Trophoblast cell (in vitro differentiated cells and primary cell): Measurements from ENCODE around the gene GALNT18.

Source experiments
- DNase-seq, 2 donors: peaks; one replicate each; pipeline ENCODE4 v3.0.0-alpha.2; 2016
- H2AFZ ChIP-seq: 2 replicates; pipeline ENCODE4 v1.6.1; 2013; ENCODE audit warnings: low read length, moderate library complexity, mild to moderate bottlenecking; ENCODE audit not compliant: insufficient read depth, poor library complexity
- H2AK5ac ChIP-seq: 2 replicates; pipeline ENCODE4 v1.6.1; 2013; ENCODE audit warnings: mild to moderate bottlenecking, low read length
- H2BK120ac ChIP-seq: 2 replicates; pipeline ENCODE4 v1.6.1; 2013; ENCODE audit warnings: low read length, mild to moderate bottlenecking, moderate library complexity; ENCODE audit not compliant: insufficient read depth, poor library complexity
- H2BK12ac ChIP-seq: 2 replicates; pipeline ENCODE4 v1.6.1; 2013; ENCODE audit warnings: mild to moderate bottlenecking, low read length, moderate library complexity
- H2BK5ac ChIP-seq: 2 replicates; pipeline ENCODE4 v1.6.1; 2013; ENCODE audit warnings: low read length, low read depth, moderate library complexity, mild to moderate bottlenecking; ENCODE audit not compliant: poor library complexity
- H3K14ac ChIP-seq: 2 replicates; pipeline ENCODE4 v1.6.1; 2013; ENCODE audit warnings: mild to moderate bottlenecking, low read length
- H3K18ac ChIP-seq: 2 replicates; pipeline ENCODE4 v1.6.1; 2013; ENCODE audit warnings: mild to moderate bottlenecking, low read length
- H3K23ac ChIP-seq: 2 replicates; pipeline ENCODE4 v1.6.1; 2013; ENCODE audit warnings: low read length
- H3K27ac ChIP-seq: 2 replicates; pipeline ENCODE4 v1.5.1; 2013; ENCODE audit warnings: low read depth, mild to moderate bottlenecking, inconsistent platforms, low read length, moderate library complexity
- H3K27me3 ChIP-seq: 2 replicates; pipeline ENCODE4 v1.6.1; 2013; ENCODE audit warnings: inconsistent platforms, mild to moderate bottlenecking, low read length, moderate library complexity; ENCODE audit not compliant: insufficient read depth
- H3K36me3 ChIP-seq, 2 experiments: 1 replicate in 1 of 2; 2 replicates in 1 of 2; pipeline ENCODE4 v1.6.1; 2013; ENCODE audit warnings: low read length in 2 of 2, mild to moderate bottlenecking in 2 of 2, moderate library complexity in 1 of 2; ENCODE audit not compliant: insufficient read depth in 2 of 2, control insufficient read depth in 1 of 2
- H3K4ac ChIP-seq: 2 replicates; pipeline ENCODE4 v1.6.1; 2013; ENCODE audit warnings: low read depth, mild to moderate bottlenecking, low read length, moderate library complexity
- H3K4me1 ChIP-seq, 2 experiments: 1 replicate in 1 of 2; 2 replicates in 1 of 2; pipeline ENCODE4 v1.6.1; 2013; ENCODE audit warnings: low read length in 2 of 2, mild to moderate bottlenecking in 2 of 2, moderate library complexity in 1 of 2; ENCODE audit not compliant: insufficient read depth in 2 of 2, control insufficient read depth in 1 of 2
- H3K4me2 ChIP-seq: 2 replicates; pipeline ENCODE4 v1.6.1; 2013; ENCODE audit warnings: inconsistent platforms, mild to moderate bottlenecking, low read length, moderate library complexity
- H3K4me3 ChIP-seq: 2 replicates; pipeline ENCODE4 v1.5.1; 2013; ENCODE audit warnings: mild to moderate bottlenecking, low read depth, low read length, inconsistent platforms
- H3K79me1 ChIP-seq: one replicate; pipeline ENCODE4 v1.6.1; 2013; ENCODE audit warnings: low read length
- H3K79me2 ChIP-seq: 2 replicates; pipeline ENCODE4 v1.6.1; 2013; ENCODE audit warnings: low read length, mild to moderate bottlenecking; ENCODE audit not compliant: control insufficient read depth, insufficient read depth, poor library complexity
- H3K9ac ChIP-seq: 2 replicates; pipeline ENCODE4 v1.6.1; 2013; ENCODE audit warnings: mild to moderate bottlenecking, low read length
- H3K9me3 ChIP-seq: 2 replicates; pipeline ENCODE4 v1.6.1; 2013; ENCODE audit warnings: low read depth, mild to moderate bottlenecking, control low read depth, inconsistent platforms, low read length; ENCODE audit not compliant: insufficient read depth
- H4K12ac ChIP-seq: 2 replicates; pipeline ENCODE4 v1.6.1; 2013; ENCODE audit warnings: low read depth, mild to moderate bottlenecking, low read length, moderate library complexity
- H4K8ac ChIP-seq: 2 replicates; pipeline ENCODE4 v1.6.1; 2013; ENCODE audit warnings: low read depth, mild to moderate bottlenecking, low read length, moderate library complexity
- H4K91ac ChIP-seq: one replicate; pipeline ENCODE4 v1.6.1; 2013; ENCODE audit warnings: low read depth, mild to moderate bottlenecking, low read length, moderate library complexity
- WGBS: extraction: QIAGEN DNeasy Blood & Tissue Kit; methylation state at CpG from one replicate; pipeline ENCODE4 v1.1.7; 2013; ENCODE audit warnings: missing lambda C conversion rate; ENCODE audit not compliant: insufficient read length, insufficient coverage; ENCODE audit errors: extremely low coverage; 5-methylcytosine and 5-hydroxymethylcytosine counted together

Gene GALNT18

DNA sequence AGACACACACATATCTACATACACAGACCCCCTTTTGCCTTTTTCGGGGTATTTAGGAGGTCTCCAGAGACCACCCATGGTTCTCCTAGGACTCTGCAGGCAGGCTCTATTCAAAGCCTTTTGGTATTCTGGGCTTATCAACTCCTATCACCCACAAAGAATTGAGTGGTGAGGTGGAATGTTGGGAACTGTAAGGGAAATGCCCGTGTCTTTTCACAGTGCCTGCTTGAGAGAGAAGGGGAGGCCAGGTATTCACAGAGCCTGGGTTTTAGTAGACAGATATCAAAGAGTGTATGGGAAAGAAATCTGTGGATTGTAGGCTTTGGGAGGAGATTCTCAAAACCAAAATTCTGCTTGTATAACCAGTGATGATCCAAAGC lies 224.8 kb downstream of the GALNT18 start:
- H3K79me2 ChIP-seq = no peaks in the 10 kb centered on the region
- WGBS = no CpG with 5 or more reads among the region's 2 CpGs
- no peak overlapping the region for H3K9ac ChIP-seq
- no peak overlapping the region for H3K18ac ChIP-seq
- no peak overlapping the region for H2BK120ac ChIP-seq
- no peak overlapping the region for H4K91ac ChIP-seq
- no peak overlapping the region for H3K14ac ChIP-seq
- H3K4me1 ChIP-seq = no peaks in the 10 kb centered on the region
- H2BK12ac ChIP-seq = no peak overlapping the region
- no peak overlapping the region for H3K23ac ChIP-seq
- H4K12ac ChIP-seq = no peak overlapping the region
- H2BK5ac ChIP-seq = no peak overlapping the region
- no peaks in the 10 kb centered on the region for H3K9me3 ChIP-seq
- DNase-seq = no peak
- H3K4me2 ChIP-seq = no peak overlapping the region
- H3K36me3 ChIP-seq = no peaks in the 10 kb centered on the region
- no peak overlapping the region for H3K27ac ChIP-seq
- no peaks in the 10 kb centered on the region for H3K27me3 ChIP-seq
- H3K79me1 ChIP-seq = no peaks in the 10 kb centered on the region
- H2AFZ ChIP-seq = no peak overlapping the region
- no peak overlapping the region for H4K8ac ChIP-seq
- no peak overlapping the region for H3K4me3 ChIP-seq
- H2AK5ac ChIP-seq = no peak overlapping the region
- H3K4ac ChIP-seq = no peak overlapping the region

DNA sequence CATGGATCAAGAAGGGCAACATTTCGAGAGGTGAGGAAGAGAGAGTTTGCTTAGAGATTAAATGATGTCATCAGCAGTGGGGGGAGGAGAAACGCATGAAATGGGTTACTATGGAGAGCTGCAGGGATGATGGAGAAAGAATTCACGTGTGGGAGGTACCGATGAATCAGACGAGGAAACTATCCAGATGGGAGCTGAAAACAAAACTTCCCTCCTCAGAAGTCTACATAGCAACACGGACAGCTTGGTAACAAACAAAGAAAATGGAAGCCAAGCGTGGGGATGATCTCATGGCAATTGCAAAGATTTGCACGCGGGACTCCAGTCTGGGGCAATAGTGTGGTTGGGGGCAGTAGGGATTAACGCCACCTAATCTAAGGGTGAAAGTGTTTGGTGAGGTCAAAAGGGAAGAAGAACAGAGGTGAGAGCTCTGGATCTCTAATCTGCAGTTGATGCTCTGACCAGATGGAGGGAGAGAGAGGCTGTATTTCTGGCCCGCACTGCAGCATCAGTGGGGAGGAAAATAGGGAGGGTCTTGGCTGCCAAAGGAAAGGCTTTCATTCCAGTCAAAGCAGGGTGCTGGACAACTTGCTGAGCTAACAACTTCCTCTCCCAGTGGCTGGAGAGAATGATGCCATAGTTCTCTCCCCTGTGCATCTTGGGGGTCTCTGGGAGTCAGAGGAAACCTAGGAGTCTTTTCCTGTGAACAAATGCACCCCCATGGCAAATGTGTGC lies 225.3 kb downstream of the GALNT18 start:
- no peak overlapping the region for H3K4me2 ChIP-seq
- no peak overlapping the region for H4K91ac ChIP-seq
- no peak overlapping the region for H3K9ac ChIP-seq
- no peaks in the 10 kb centered on the region for H3K36me3 ChIP-seq
- no peak overlapping the region for H3K4ac ChIP-seq
- no CpG with 5 or more reads among the region's 11 CpGs for WGBS
- H3K27me3 ChIP-seq = no peaks in the 10 kb centered on the region
- no peak overlapping the region for H2AK5ac ChIP-seq
- no peak overlapping the region for H2BK12ac ChIP-seq
- H3K23ac ChIP-seq = no peak overlapping the region
- no peak overlapping the region for H2AFZ ChIP-seq
- H4K8ac ChIP-seq = no peak overlapping the region
- H3K18ac ChIP-seq = no peak overlapping the region
- no peak overlapping the region for H2BK5ac ChIP-seq
- no peak overlapping the region for H3K14ac ChIP-seq
- H2BK120ac ChIP-seq = no peak overlapping the region
- H3K79me1 ChIP-seq = no peaks in the 10 kb centered on the region
- H4K12ac ChIP-seq = no peak overlapping the region
- DNase-seq = peak; percentile 25 to 45
- no peaks in the 10 kb centered on the region for H3K4me1 ChIP-seq
- H3K9me3 ChIP-seq = no peaks in the 10 kb centered on the region
- no peak overlapping the region for H3K27ac ChIP-seq
- H3K79me2 ChIP-seq = no peaks in the 10 kb centered on the region
- H3K4me3 ChIP-seq = no peak overlapping the region

DNA sequence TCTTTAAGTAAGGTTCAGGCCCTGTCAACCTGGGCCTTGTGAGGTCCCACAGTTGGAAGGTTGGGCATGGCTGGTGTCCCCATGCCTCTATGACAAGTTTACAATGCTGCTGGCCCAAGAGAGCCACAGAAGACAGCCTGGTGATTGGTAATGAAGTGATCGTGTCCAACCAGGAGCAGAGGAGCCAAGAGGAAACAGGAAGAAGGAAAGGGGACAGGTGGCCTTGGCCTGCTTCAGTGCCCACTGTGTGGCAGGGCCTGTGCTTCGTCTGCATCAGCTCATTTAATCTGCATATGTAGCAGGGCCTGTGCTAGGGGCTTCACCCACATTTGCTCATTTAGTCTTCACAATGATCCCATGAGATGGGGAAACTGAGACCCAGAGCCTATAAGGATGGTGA lies 226.7 kb downstream of the GALNT18 start:
- Histone ChIP-seq H3K14ac (no peak overlapping the region), H2BK12ac (no peak overlapping the region), H3K18ac (no peak overlapping the region), H2AFZ (no peak overlapping the region), H3K79me1 (no peaks in the 10 kb centered on the region), H3K27me3 (no peaks in the 10 kb centered on the region), H3K27ac (no peak overlapping the region), H2BK5ac (no peak overlapping the region), H3K4ac (no peak overlapping the region), H4K91ac (no peak overlapping the region), H3K9ac (no peak overlapping the region), H4K8ac (no peak overlapping the region), H2AK5ac (no peak overlapping the region), H3K79me2 (no peaks in the 10 kb centered on the region), H4K12ac (no peak overlapping the region), H3K4me2 (no peak overlapping the region), H3K4me3 (no peak overlapping the region), H3K4me1 (no peaks in the 10 kb centered on the region), H3K23ac (no peak overlapping the region), H3K9me3 (no peaks in the 10 kb centered on the region), H2BK120ac (no peak overlapping the region), H3K36me3 (no peaks in the 10 kb centered on the region)
- no peak for DNase-seq
- WGBS = no CpG with 5 or more reads among the region's 2 CpGs

DNA sequence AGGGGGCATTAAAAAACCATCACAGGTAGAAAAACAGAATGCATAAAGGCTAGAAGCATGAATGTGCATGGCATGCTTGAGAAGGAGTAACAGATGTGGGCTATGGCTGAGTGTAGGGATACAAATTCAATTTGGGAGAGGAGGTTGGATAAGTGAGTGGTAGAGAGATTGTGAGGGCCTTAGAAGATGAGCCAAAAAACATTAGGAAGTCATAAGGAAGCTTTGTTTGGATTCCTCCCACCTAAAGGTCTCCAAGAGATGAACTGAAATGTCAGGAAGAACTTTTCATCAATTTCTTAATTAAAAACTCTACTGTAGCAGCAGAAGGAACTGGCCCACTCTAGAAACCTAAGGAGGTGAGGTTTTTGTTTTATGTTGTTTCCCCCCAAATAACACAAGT lies 227.6 kb downstream of the GALNT18 start:
- no peaks in the 10 kb centered on the region for H3K79me2 ChIP-seq

More for the DNA sequence above, 227.6 kb downstream of the GALNT18 start:
- H3K36me3 ChIP-seq = no peaks in the 10 kb centered on the region
- H4K91ac ChIP-seq = no peak overlapping the region
- H3K4me2 ChIP-seq = no peak overlapping the region
- no peak overlapping the region for H2BK120ac ChIP-seq
- no peak overlapping the region for H3K27ac ChIP-seq
- no peak overlapping the region for H3K4me3 ChIP-seq
- no peak overlapping the region for H4K12ac ChIP-seq
- H2AFZ ChIP-seq = no peak overlapping the region
- no peaks in the 10 kb centered on the region for H3K9me3 ChIP-seq
- H3K9ac ChIP-seq = no peak overlapping the region
- H2BK5ac ChIP-seq = no peak overlapping the region
- H3K4ac ChIP-seq = no peak overlapping the region
- H3K27me3 ChIP-seq = no peaks in the 10 kb centered on the region
- DNase-seq = no peak
- H2BK12ac ChIP-seq = no peak overlapping the region
- H3K14ac ChIP-seq = no peak overlapping the region
- H3K79me1 ChIP-seq = no peaks in the 10 kb centered on the region
- no peaks in the 10 kb centered on the region for H3K4me1 ChIP-seq
- no peak overlapping the region for H3K18ac ChIP-seq
- H2AK5ac ChIP-seq = no peak overlapping the region
- H3K23ac ChIP-seq = no peak overlapping the region
- no peak overlapping the region for H4K8ac ChIP-seq
